Epidermal melanocyte (primary cell): ENCODE measurements around the gene CACNA1D.

Source experiments
- DNase-seq: peaks from one replicate; pipeline ENCODE4 v3.0.0; 2011; ENCODE audit warnings: low spot score; ENCODE audit not compliant: insufficient read length

CACNA1D gene

DNA sequence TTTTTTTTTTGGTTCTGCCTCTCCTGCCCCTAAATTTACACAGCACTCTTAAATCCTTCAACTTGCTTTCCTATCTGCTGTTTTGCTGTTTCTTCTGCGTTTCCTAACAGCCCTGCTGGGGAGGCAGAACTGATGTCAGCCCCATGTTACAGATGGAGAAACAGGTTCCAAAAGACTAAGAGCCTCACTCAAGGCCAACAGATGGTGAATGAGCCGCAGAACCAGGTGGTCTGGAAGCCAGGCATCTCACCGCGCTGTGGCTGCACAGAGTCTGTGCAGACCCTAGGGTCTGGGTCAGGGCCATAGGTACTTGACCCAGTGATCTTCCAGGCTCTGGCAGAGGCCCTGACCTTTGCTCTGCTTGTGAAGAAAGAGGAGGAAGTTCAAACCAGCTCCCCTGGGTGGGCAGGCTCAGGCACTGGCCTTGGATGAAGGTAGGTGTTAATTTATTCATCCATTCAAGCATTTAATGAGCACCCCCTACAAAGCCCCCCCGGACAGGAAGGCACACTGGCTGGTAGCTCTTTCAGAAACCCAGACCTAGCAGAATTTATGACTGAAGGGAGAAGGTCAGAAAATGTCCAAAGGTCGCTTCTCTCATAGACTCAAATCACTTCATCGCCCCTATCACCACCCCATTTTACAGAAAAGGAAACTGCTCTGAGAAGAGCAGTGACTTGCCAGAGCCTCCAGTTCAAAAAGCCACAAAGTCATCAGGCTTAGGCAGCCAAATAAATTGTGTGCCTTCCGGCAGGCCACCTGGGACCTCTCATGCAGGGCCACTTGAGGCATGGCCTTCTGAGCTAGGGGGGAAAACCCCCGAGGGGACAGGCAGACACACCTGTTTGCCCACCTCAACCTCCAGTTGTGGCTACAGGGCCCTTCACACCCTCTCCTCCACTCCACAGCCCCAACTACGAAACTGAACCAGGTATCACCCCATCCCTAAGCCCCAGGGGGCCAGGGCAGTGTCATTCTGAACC, 349.1 kb downstream of the CACNA1D start:
- no peak for DNase-seq

DNA sequence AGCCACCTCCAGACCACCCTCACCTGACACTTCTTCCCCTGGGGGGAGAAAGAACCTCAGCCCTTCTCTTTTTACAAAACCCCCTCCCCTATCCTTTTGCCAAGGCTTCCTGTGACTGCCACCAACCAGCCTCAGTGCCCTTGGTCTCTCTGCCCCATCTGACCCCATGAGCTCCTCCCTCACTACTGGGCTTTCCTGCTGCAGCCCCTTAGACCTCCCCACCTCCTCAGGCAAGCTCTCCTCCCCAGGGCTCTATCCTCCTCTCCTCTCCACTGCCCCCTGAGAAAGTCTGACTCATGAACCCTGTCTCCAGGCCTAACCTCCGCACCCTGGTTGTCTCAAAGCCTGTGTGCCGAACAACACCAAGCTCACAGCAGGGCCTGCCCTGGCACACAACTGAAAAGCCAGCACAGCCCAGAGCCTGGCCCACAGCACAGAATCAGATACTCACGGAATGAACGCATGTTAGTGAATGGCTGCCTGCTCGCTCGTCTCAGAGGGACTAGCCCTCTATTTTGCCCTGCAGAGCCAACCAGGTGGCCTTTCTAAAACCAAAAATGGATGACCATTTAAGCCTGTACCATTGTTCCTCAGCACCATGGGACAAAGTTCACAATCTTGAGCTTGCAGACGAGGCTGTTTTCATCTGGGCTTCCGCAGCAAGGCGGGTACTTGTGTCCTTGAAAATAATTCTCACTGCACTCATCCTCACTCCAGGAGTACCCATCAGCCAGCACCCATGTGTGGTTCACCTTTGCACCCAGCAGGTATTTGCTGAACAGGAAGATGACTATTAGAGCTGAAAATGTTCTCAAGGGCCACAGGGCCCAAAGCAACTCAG, 350.1 kb downstream of the CACNA1D start:
- DNase-seq: no peak

GRCh38 chr3:53845103-53845880, 350.9 kb downstream of the CACNA1D start:
- no peak for DNase-seq

GRCh38 chr3:53845881-53846133, 351.4 kb downstream of the CACNA1D start:
- DNase-seq: no peak

DNA sequence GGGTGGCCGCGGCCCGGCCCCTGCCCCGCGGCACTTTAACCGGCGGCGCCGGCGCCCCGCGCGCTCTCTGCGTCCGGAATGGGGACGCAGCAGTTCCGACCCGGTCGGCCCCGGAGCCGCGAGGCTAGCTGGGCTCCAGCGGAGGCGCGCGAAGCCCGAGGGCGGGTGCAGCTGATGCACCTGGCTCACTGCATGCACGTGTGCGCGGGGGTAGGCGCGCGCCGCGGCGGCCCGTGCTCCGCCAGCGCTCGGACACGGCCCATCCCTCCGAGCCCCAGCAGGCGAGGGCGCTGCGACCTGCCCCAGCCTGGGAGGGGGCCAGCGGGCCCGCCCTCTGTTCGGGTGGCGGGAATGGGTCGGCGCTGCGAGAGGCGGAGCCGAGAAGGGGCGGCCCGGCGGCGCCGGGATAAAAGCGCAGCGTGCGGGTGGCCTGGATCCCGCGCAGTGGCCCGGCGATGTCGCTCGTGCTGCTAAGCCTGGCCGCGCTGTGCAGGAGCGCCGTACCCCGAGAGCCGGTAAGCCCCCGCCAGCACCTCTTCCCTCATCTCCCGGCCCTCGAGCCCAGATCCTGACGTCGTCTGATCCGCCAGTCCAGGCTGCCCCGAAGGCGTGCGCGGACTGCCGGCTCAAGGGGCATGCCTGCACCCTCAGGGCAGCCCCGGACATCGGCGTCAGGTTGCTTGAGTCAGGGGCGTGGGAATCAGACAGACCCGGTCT, 351.9 kb downstream of the CACNA1D start, which contains the start of the genes CHDH and IL17RB:
CHDH (minus strand) TSS at position 286 of the 717 bp plus-strand sequence. CDS start 22,411 bp downstream, outside the sequence.
IL17RB (plus strand) TSS at position 435 of the 717 bp plus-strand sequence; CDS start at position 456, 21 bp downstream.
- no peak for DNase-seq

DNA sequence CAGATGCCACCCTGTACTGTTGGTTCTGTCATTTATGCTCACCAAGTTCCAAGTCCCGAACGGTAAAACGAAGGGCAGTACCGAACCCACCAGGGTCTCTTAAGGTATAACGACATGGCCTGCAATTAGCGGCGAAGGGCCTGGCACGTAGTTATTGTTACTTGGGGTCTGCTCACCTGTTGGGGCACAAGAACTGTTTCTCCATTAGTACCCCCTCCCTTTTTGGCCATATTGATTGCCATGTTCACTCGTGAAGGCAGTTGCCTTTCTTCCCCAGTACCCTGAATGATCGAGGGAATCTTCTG, 352.4 kb downstream of the CACNA1D start:
- no peak for DNase-seq

- no peak for DNase-seq
Measured at GRCh38 chr3:53849916-53850315, 355.5 kb downstream of the CACNA1D start.

DNA sequence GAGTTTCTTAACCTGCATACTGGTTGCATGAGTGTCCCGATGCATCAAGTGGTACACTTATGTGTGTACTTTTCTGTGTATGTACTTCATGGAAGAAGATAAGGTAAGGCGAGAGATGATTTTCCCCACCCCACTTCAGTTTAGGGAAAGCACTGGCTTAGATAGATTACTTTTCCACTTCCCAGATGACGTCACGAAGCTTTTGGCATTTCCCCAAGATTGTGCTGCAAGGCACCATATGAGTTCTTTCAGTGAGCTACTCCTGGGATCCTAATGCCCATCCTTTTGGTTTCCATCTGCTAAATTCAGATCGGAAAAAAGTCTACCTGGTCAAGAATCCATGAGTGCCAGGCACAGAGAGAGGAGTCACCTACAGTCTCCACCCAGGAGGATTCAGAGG, 356.5 kb downstream of the CACNA1D start:
- DNase-seq: no peak

DNA sequence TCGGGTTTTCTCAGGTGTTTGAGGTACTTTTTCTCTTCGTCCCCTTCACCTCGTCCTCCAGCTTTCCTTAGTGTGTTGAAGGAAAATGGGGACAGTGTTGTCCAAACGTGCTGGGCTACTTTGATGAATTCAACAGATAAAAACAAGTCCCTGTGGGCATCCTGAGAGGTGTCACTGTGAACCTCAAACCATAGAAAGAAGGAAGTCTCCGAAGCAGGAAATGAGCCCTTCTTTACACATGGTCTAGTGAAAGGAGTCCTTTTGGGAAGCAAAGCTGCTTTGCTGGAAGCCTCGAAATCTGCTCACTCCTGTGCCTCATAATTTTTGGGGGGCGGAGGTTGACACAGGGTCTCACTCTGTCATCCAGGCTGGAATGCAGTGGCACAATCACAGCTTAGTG, 362.6 kb downstream of the CACNA1D start:
- no peak for DNase-seq

DNA sequence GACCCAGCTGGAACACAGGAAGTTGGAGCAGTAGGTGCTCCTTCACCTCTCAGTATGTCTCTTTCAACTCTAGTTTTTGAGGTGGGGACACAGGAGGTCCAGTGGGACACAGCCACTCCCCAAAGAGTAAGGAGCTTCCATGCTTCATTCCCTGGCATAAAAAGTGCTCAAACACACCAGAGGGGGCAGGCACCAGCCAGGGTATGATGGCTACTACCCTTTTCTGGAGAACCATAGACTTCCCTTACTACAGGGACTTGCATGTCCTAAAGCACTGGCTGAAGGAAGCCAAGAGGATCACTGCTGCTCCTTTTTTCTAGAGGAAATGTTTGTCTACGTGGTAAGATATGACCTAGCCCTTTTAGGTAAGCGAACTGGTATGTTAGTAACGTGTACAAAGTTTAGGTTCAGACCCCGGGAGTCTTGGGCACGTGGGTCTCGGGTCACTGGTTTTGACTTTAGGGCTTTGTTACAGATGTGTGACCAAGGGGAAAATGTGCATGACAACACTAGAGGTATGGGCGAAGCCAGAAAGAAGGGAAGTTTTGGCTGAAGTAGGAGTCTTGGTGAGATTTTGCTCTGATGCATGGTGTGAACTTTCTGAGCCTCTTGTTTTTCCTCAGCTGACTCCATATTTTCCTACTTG, 363.8 kb downstream of the CACNA1D start:
- no peak for DNase-seq

- DNase-seq: no peak
Measured at GRCh38 chr3:53859178-53859577, 364.8 kb downstream of the CACNA1D start.

- DNase-seq: no peak
Measured at GRCh38 chr3:53860196-53860595, 365.8 kb downstream of the CACNA1D start.

GRCh38 chr3:53862241-53862640, 367.8 kb downstream of the CACNA1D start:
- no peak for DNase-seq

GRCh38 chr3:53863145-53863544, 368.7 kb downstream of the CACNA1D start:
- DNase-seq: no peak
